CD14-positive monocyte (primary cell): ENCODE results near the gene PTPRN. TPM values are rescaled to one million over a fixed set of nuclear protein-coding genes. Genes with fewer than 3 reads are reported as not detected.

Source experiments
- DNase-seq, 3 donors: peaks; one replicate each; pipeline ENCODE4 v3.0.0-alpha.2; 2011 to 2022
- H2AFZ ChIP-seq: 2 replicates; pipeline ENCODE4 v1.6.0; 2012; ENCODE audit warnings: mild to moderate bottlenecking, low read depth, low read length, inconsistent platforms; ENCODE audit not compliant: insufficient read depth, poor library complexity, severe bottlenecking
- H3K27ac ChIP-seq, 2 donors: 1 replicate in 1 of 2; 2 replicates in 1 of 2; pipeline ENCODE4 v1.5.1; 2012 to 2013; ENCODE audit warnings: low read length in 2 of 2, control low read depth in 1 of 2, inconsistent platforms in 1 of 2, low read depth in 1 of 2, mild to moderate bottlenecking in 1 of 2
- H3K27me3 ChIP-seq, 2 donors: one replicate each; pipeline versions ENCODE4 v1.6.0 to v1.6.1; 2011 to 2013; ENCODE audit warnings: low read length in 2 of 2; ENCODE audit not compliant: control insufficient read depth in 2 of 2, insufficient read depth in 2 of 2
- H3K36me3 ChIP-seq, 2 donors: replicated peaks in 1 of 2; 1 replicate in 1 of 2; 2 replicates in 1 of 2; pipeline versions ENCODE4 v1.5.1 to v1.6.1; 2012 to 2013; ENCODE audit warnings: low read length in 2 of 2, control low read depth in 1 of 2, inconsistent platforms in 1 of 2, mild to moderate bottlenecking in 1 of 2; ENCODE audit not compliant: insufficient read depth in 2 of 2, control insufficient read depth in 1 of 2
- H3K4me1 ChIP-seq, 2 donors: 1 replicate in 1 of 2; 2 replicates in 1 of 2; pipeline versions ENCODE4 v1.5.1 to v1.6.1; 2012 to 2013; ENCODE audit warnings: low read length in 2 of 2, control low read depth in 1 of 2, inconsistent platforms in 1 of 2, mild to moderate bottlenecking in 1 of 2, moderate library complexity in 1 of 2; ENCODE audit not compliant: insufficient read depth in 2 of 2, control insufficient read depth in 1 of 2
- H3K4me2 ChIP-seq: replicated peaks from 2 replicates; pipeline ENCODE3; 2012; ENCODE audit warnings: low read length, moderate library complexity, mild to moderate bottlenecking; ENCODE audit not compliant: poor library complexity, severe bottlenecking; ENCODE audit errors: extremely low read depth
- H3K4me3 ChIP-seq, 3 experiments: fragments of 200-600 bp in 1 of 3; sonication (generic) in 1 of 3; replicated peaks in 1 of 3; 1 replicate in 2 of 3; 2 replicates in 1 of 3; pipeline ENCODE4 v1.5.1; 2011 to 2013; ENCODE audit warnings: low read length in 3 of 3, mild to moderate bottlenecking in 3 of 3, control low read depth in 2 of 3, low read depth in 2 of 3, inconsistent platforms in 1 of 3, moderate library complexity in 1 of 3
- H3K79me2 ChIP-seq: 2 replicates; pipeline ENCODE4 v1.6.0; 2012; ENCODE audit warnings: mild to moderate bottlenecking, control low read depth, inconsistent platforms, low read length, moderate library complexity; ENCODE audit not compliant: insufficient read depth
- H3K9ac ChIP-seq: 2 replicates; pipeline ENCODE4 v1.6.0; 2017; ENCODE audit warnings: low read length, mild to moderate bottlenecking; ENCODE audit not compliant: insufficient read depth, poor library complexity, severe bottlenecking
- H3K9me3 ChIP-seq, 2 donors: replicated peaks in 1 of 2; 1 replicate in 1 of 2; 2 replicates in 1 of 2; pipeline versions ENCODE4 v1.5.1 to v1.6.1; 2012 to 2013; ENCODE audit warnings: low read length in 2 of 2, control low read depth in 1 of 2; ENCODE audit not compliant: control insufficient read depth in 1 of 2, insufficient read depth in 1 of 2
- H4K20me1 ChIP-seq: 2 replicates; pipeline ENCODE4 v1.6.0; 2012; ENCODE audit warnings: mild to moderate bottlenecking, low read length, control low read depth, moderate library complexity; ENCODE audit not compliant: insufficient read depth
- H3K27ac Mint-ChIP-seq, 7 donors: one replicate each; pipeline ENCODE4 v1.8.0; 2020; ENCODE audit warnings: mild to moderate bottlenecking in 7 of 7, mixed read lengths in 7 of 7, moderate library complexity in 6 of 7, inconsistent platforms in 2 of 7
- H3K27me3 Mint-ChIP-seq, 3 donors: one replicate each; pipeline ENCODE4 v1.8.0; 2021 to 2022; ENCODE audit warnings: low read depth in 3 of 3, mild to moderate bottlenecking in 3 of 3, mixed read lengths in 3 of 3, moderate library complexity in 3 of 3, inconsistent platforms in 1 of 3
- H3K36me3 Mint-ChIP-seq, 2 donors: one replicate each; pipeline ENCODE4 v1.8.0; 2020; ENCODE audit warnings: mixed read lengths in 2 of 2, inconsistent platforms in 1 of 2, mild to moderate bottlenecking in 1 of 2
- H3K4me1 Mint-ChIP-seq: one replicate; pipeline ENCODE4 v1.8.0; 2020; ENCODE audit warnings: mild to moderate bottlenecking, mixed read lengths
- H3K4me3 Mint-ChIP-seq, 2 donors: one replicate each; pipeline ENCODE4 v1.8.0; 2020; ENCODE audit warnings: mild to moderate bottlenecking in 2 of 2, mixed read lengths in 2 of 2, moderate library complexity in 1 of 2
- H3K9me3 Mint-ChIP-seq, 7 donors: one replicate each; pipeline ENCODE4 v1.8.0; 2020 to 2022; ENCODE audit warnings: mixed read lengths in 7 of 7, mild to moderate bottlenecking in 6 of 7, moderate library complexity in 6 of 7, inconsistent platforms in 2 of 7
- whole genome bisulfite sequencing: methylation state at CpG from one replicate; pipeline ENCODE4 v1.1.5; 2013; ENCODE audit warnings: missing lambda C conversion rate; ENCODE audit not compliant: insufficient coverage; 5-methylcytosine and 5-hydroxymethylcytosine counted together
- intact Hi-C, 2 donors: fragments of 100-400 bp; cut with micrococcal nuclease; formaldehyde crosslinking; loops; one replicate each; pipeline versions ENCODE4 v1.15.0 to v1.15.1; 2023
- polyA minus RNA-seq: library from RNA; depleted of rRNA, polyadenylated mRNA; stranded (reverse); fragments of >200 nt; gene quantifications from 2 replicates; pipeline ENCODE4 v1.2.3, GENCODE V29; 2012
- polyA plus RNA-seq, 3 donors: library from polyadenylated mRNA; depleted of rRNA in 1 of 3; unstranded in 2 of 3; stranded (reverse) in 1 of 3; fragments of 300-500 nt in 2 of 3; fragments of >200 nt in 1 of 3; fragmentation: Illumina TruSeq in 2 of 3; gene quantifications; 1 replicate in 2 of 3; 2 replicates in 1 of 3; pipeline ENCODE4 v1.2.3, GENCODE V29; 2012 to 2021
- total RNA-seq, 12 experiments: library from RNA in 1 of 12; stranded (reverse) in 1 of 12; fragments of 120-200 nt in 1 of 12; gene quantifications; one replicate each; pipeline ENCODE4 v1.2.4 and lab custom pipeline; 2013 to 2026; ENCODE audit warnings: mixed read lengths in 6 of 12, inconsistent platforms in 1 of 12
- TF ChIP-seq, protein P1 (sequence below): fragments of 200-600 bp; IDR thresholded peaks from one replicate; pipeline ENCODE4 v1.8.0; 2022; ENCODE audit warnings: antibody characterized with exemption, mild to moderate bottlenecking

PTPRN gene
- 0.12 TPM for total RNA-seq (2013)
- polyA plus RNA-seq, result not detected
- polyA minus RNA-seq, result not detected in 2 replicates
- 0 to 4.8 (median 0.08) reads per million in 11 experiments for total RNA-seq (lab: John Stamatoyannopoulos, UW)

- DNase-seq, result no peak
- Mint-ChIP-seq H3K4me3 (peak within 1 kb of the TSS; percentile 4 to 77), H3K27me3 (peaks cover 40 to 65% (median 50%) of the 10 kb centered on the region in 3 donors), H3K27ac (peak within 1 kb of the TSS in 1 of 7 donors; percentile 41), H3K9me3 (peaks cover 0 to 19% (median 8%) of the 10 kb centered on the region in 7 donors), H3K36me3 (no peaks in the 10 kb centered on the region), H3K4me1 (peaks cover 5% of the 10 kb centered on the region)
- no peak within 1 kb of the TSS for H3K9ac ChIP-seq
- intact Hi-C loops, result loop anchor here in 1 of 2 donors (10.0 kb wide), 1 partner anchor 254 kb away; no protein-coding TSS in a partner anchor
- H3K79me2 ChIP-seq, result no peaks in the 10 kb centered on the region
- 7% methylated on average over 32 of the region's 37 CpGs for WGBS
- peaks cover 29 to 43% of the 10 kb centered on the region in 2 donors for H3K27me3 ChIP-seq
- TF ChIP-seq, protein P1, sequence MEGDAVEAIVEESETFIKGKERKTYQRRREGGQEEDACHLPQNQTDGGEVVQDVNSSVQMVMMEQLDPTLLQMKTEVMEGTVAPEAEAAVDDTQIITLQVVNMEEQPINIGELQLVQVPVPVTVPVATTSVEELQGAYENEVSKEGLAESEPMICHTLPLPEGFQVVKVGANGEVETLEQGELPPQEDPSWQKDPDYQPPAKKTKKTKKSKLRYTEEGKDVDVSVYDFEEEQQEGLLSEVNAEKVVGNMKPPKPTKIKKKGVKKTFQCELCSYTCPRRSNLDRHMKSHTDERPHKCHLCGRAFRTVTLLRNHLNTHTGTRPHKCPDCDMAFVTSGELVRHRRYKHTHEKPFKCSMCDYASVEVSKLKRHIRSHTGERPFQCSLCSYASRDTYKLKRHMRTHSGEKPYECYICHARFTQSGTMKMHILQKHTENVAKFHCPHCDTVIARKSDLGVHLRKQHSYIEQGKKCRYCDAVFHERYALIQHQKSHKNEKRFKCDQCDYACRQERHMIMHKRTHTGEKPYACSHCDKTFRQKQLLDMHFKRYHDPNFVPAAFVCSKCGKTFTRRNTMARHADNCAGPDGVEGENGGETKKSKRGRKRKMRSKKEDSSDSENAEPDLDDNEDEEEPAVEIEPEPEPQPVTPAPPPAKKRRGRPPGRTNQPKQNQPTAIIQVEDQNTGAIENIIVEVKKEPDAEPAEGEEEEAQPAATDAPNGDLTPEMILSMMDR, result no peak
- H3K27ac ChIP-seq, result no peak within 1 kb of the TSS
- H2AFZ ChIP-seq, result no peak within 1 kb of the TSS
- H3K4me1 ChIP-seq, result no peaks in the 10 kb centered on the region
- no peak within 1 kb of the TSS for H3K4me3 ChIP-seq
- no peaks in the 10 kb centered on the region for H3K36me3 ChIP-seq
- peaks cover 0 to 6% of the 10 kb centered on the region in 2 donors for H3K9me3 ChIP-seq
- H3K4me2 ChIP-seq, result no peak within 1 kb of the TSS
- H4K20me1 ChIP-seq, result no peaks in the 10 kb centered on the region
These were observed at the start of gene PTPRN for GRCh38 chr2:219309278-219309677. TSS of gene PTPRN (minus strand) at chr2:219309401. CDS start at chr2:219309332, 69 bp downstream.

DNA sequence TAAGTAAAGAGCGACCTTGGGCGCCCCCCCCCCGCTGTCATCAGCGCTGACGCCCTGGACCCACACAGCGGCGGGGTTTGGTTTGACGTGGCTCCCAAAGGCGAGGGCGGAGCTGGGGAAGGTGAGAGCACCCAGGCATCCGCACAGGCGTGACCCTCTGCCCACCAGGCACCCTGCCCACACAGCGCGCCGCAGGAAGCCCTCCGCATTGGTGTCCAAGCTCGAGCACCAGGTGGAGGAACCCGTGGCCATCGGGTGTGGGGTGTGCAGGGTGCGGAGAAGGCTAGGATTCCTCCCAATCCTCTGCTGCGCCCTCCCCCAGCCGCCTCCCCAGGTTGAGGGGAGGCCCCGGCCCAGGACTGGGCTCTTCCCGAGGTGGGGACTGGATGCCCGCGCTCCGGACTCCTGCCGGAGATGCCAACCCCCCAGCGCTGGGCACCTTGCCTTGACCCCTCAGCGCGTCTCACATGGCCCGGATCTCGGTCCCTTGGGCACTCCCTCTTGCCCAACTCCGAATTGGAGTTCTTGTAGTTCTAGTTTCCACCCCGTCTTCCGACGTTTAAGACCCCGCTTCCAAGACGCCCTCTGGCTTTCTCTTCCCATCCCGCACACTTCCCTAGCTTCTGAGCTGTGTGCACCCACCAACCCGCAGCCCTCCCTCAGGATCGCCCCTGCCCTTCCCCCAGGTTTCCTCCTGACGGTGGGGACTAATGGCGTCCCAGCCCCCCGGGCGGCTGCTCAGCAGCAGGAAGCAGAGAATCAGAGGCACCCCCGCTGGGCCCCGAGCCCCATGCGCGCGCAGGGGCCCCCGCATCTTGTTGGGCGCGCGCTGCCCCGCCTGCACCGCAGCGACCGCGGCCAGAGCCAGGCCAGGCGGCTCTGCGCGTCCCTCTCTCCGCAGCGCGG lies 49.2 kb upstream of the PTPRN start:
- H3K79me2 ChIP-seq, result no peaks in the 10 kb centered on the region
- H3K9ac ChIP-seq, result peak overlapping the region; percentile 5
- H3K27ac ChIP-seq, result no peak overlapping the region
- peak overlapping the region; percentile 37 to 72 (median 47) for H3K4me3 ChIP-seq
- H3K4me1 ChIP-seq, result peaks cover 35 to 46% of the 10 kb centered on the region in 2 donors
- peak overlapping the region; percentile 80 for H2AFZ ChIP-seq
- H3K27me3 Mint-ChIP-seq, result peaks cover 17 to 27% (median 24%) of the 10 kb centered on the region in 3 donors
- H3K4me1 Mint-ChIP-seq, result peaks cover 40% of the 10 kb centered on the region
- TF ChIP-seq, protein P1, result no peak
- 3% methylated on average over 55 of the region's 66 CpGs for WGBS
- DNase-seq, result peak in 1 of 3 donors; percentile 9
- H3K9me3 ChIP-seq, result no peaks in the 10 kb centered on the region
- intact Hi-C loops, result no loop called here
- H3K9me3 Mint-ChIP-seq, result peaks cover 0 to 9% (median 0%) of the 10 kb centered on the region in 7 donors
- H4K20me1 ChIP-seq, result no peaks in the 10 kb centered on the region
- H3K4me3 Mint-ChIP-seq, result peak overlapping the region; percentile 87 to 97
- H3K27ac Mint-ChIP-seq, result peak overlapping the region in 2 of 7 donors; percentile 66 to 68
- H3K36me3 Mint-ChIP-seq, result peaks cover 0 to 4% of the 10 kb centered on the region in 2 donors
- H3K27me3 ChIP-seq, result peaks cover 9 to 14% of the 10 kb centered on the region in 2 donors
- H3K4me2 ChIP-seq, result peak overlapping the region; percentile 87
- no peaks in the 10 kb centered on the region for H3K36me3 ChIP-seq
